ENCODE data around the gene CRADD.

The CRADD gene

GRCh38 chr12:93762912-93763553 lies 85.9 kb downstream of the CRADD start:
- Histone ChIP-seq H3K4me1 (ENCODE audit: control insufficient read depth in 2 of 2, insufficient read depth in 2 of 2, low read length in 2 of 2) (peaks cover 0 to 7% of the 10 kb centered on the region in 2 donors), H3K27ac (ENCODE audit: low read depth in 2 of 2, low read length in 2 of 2) (no peak overlapping the region)

GRCh38 chr12:93763746-93764147 lies 86.6 kb downstream of the CRADD start:
- Histone ChIP-seq H3K9me3 (ENCODE audit: control insufficient read depth in 2 of 2, low read length in 2 of 2) (no peaks in the 10 kb centered on the region), H3K4me1 (ENCODE audit: control insufficient read depth in 2 of 2, insufficient read depth in 2 of 2, low read length in 2 of 2) (peaks cover 0 to 7% of the 10 kb centered on the region in 2 donors), H3K27ac (ENCODE audit: low read depth in 2 of 2, low read length in 2 of 2) (no peak overlapping the region), H3K36me3 (ENCODE audit: control insufficient read depth in 2 of 2, insufficient read depth in 2 of 2, low read length in 2 of 2) (no peaks in the 10 kb centered on the region), H3K27me3 (ENCODE audit: control insufficient read depth in 2 of 2, insufficient read depth in 2 of 2, low read length in 2 of 2) (no peaks in the 10 kb centered on the region), H3K4me3 (ENCODE audit: low read length in 2 of 2) (no peak overlapping the region), H3K9ac (ENCODE audit: low read depth in 1 of 2, low read length in 2 of 2) (no peak overlapping the region)

More at GRCh38 chr12:93762912-93763553, 85.9 kb downstream of the CRADD start:
- H3K9me3 ChIP-seq (ENCODE audit: control insufficient read depth in 2 of 2, low read length in 2 of 2), result no peaks in the 10 kb centered on the region
- no peaks in the 10 kb centered on the region for H3K27me3 ChIP-seq (ENCODE audit: control insufficient read depth in 2 of 2, insufficient read depth in 2 of 2, low read length in 2 of 2)
- H3K9ac ChIP-seq (ENCODE audit: low read depth in 1 of 2, low read length in 2 of 2), result no peak overlapping the region
- H3K36me3 ChIP-seq (ENCODE audit: control insufficient read depth in 2 of 2, insufficient read depth in 2 of 2, low read length in 2 of 2), result no peaks in the 10 kb centered on the region
- no peak overlapping the region for H3K4me3 ChIP-seq (ENCODE audit: low read length in 2 of 2)

DNA sequence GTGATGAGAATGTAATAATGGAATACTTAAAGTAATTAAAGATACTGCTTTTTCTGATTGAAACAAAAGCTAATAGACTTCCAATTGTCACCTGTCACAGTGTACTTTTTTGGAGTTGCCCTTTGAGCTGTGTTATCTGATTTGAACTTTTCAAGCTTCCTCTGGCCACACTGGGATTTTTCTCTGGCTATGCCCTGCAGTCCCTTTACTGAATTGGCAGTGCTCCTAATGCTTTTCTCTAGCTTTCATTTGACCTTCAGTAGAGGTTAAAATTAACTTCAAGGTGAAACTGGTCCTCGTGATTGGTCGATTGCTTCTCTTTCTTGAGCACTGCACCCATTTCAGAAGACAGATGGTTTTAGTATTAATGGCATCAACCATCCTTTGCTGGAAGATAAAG lies 89.2 kb downstream of the CRADD start:
- no peaks in the 10 kb centered on the region for H3K4me1 ChIP-seq (ENCODE audit: control insufficient read depth in 2 of 2, insufficient read depth in 2 of 2, low read length in 2 of 2)
- no peaks in the 10 kb centered on the region for H3K9me3 ChIP-seq (ENCODE audit: control insufficient read depth in 2 of 2, low read length in 2 of 2)
- no peak overlapping the region for H3K4me3 ChIP-seq (ENCODE audit: low read length in 2 of 2)
- H3K9ac ChIP-seq (ENCODE audit: low read depth in 1 of 2, low read length in 2 of 2), result no peak overlapping the region
- no peak overlapping the region for H3K27ac ChIP-seq (ENCODE audit: low read depth in 2 of 2, low read length in 2 of 2)
- H3K27me3 ChIP-seq (ENCODE audit: control insufficient read depth in 2 of 2, insufficient read depth in 2 of 2, low read length in 2 of 2), result no peaks in the 10 kb centered on the region
- no peaks in the 10 kb centered on the region for H3K36me3 ChIP-seq (ENCODE audit: control insufficient read depth in 2 of 2, insufficient read depth in 2 of 2, low read length in 2 of 2)

DNA sequence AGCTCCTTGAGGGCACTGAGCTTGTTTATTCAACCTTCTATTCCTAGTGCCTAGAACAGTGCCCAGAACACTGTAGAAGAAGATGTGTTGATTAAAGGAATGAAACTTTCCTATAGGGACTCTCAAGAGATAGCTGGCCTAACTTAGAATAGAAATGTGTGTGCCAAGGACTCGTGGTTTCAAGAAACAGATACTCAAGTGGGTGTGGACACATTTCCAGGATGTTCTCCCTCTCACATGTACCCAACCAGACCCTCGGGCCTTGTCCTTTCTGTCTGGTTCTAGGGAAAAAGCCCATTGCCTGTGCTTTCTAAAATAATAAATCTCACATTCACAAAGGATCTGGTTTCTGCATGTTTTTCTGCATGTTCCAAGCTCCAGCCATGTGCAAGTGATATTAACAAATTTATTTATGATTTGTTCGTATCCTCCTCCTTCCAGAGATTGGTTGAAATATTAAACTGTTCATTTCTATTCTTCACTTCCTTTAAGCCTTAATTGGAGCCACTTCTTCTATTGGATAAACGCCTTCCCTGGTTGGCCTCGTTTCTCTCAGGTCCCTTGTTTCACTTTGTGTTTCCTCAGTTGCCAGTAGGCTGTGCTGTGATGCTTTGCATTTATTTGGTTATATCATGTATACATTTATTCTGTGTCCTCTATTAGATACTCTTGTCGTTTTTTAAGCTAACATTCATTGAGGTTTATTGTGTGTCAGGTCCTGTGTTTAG lies 89.8 kb downstream of the CRADD start:
- Histone ChIP-seq H3K27me3 (ENCODE audit: control insufficient read depth in 2 of 2, insufficient read depth in 2 of 2, low read length in 2 of 2) (no peaks in the 10 kb centered on the region), H3K9me3 (ENCODE audit: control insufficient read depth in 2 of 2, low read length in 2 of 2) (no peaks in the 10 kb centered on the region), H3K9ac (ENCODE audit: low read depth in 1 of 2, low read length in 2 of 2) (no peak overlapping the region), H3K27ac (ENCODE audit: low read depth in 2 of 2, low read length in 2 of 2) (peak overlapping the region in 1 of 2 donors; percentile 17), H3K4me3 (ENCODE audit: low read length in 2 of 2) (no peak overlapping the region), H3K36me3 (ENCODE audit: control insufficient read depth in 2 of 2, insufficient read depth in 2 of 2, low read length in 2 of 2) (no peaks in the 10 kb centered on the region), H3K4me1 (ENCODE audit: control insufficient read depth in 2 of 2, insufficient read depth in 2 of 2, low read length in 2 of 2) (no peaks in the 10 kb centered on the region)

GRCh38 chr12:93767524-93767863 lies 90.3 kb downstream of the CRADD start:
- no peaks in the 10 kb centered on the region for H3K4me1 ChIP-seq (ENCODE audit: control insufficient read depth in 2 of 2, insufficient read depth in 2 of 2, low read length in 2 of 2)
- no peaks in the 10 kb centered on the region for H3K9me3 ChIP-seq (ENCODE audit: control insufficient read depth in 2 of 2, low read length in 2 of 2)
- no peak overlapping the region for H3K4me3 ChIP-seq (ENCODE audit: low read length in 2 of 2)
- H3K36me3 ChIP-seq (ENCODE audit: control insufficient read depth in 2 of 2, insufficient read depth in 2 of 2, low read length in 2 of 2), result no peaks in the 10 kb centered on the region
- H3K27me3 ChIP-seq (ENCODE audit: control insufficient read depth in 2 of 2, insufficient read depth in 2 of 2, low read length in 2 of 2), result no peaks in the 10 kb centered on the region
- peak overlapping the region in 1 of 2 donors; percentile 17 for H3K27ac ChIP-seq (ENCODE audit: low read depth in 2 of 2, low read length in 2 of 2)
- H3K9ac ChIP-seq (ENCODE audit: low read depth in 1 of 2, low read length in 2 of 2), result no peak overlapping the region

GRCh38 chr12:93772003-93772700 lies 95.0 kb downstream of the CRADD start:
- no peak overlapping the region for H3K9ac ChIP-seq (ENCODE audit: low read depth in 1 of 2, low read length in 2 of 2)
- H3K9me3 ChIP-seq (ENCODE audit: control insufficient read depth in 2 of 2, low read length in 2 of 2), result no peaks in the 10 kb centered on the region
- H3K4me1 ChIP-seq (ENCODE audit: control insufficient read depth in 2 of 2, insufficient read depth in 2 of 2, low read length in 2 of 2), result no peaks in the 10 kb centered on the region
- no peak overlapping the region for H3K27ac ChIP-seq (ENCODE audit: low read depth in 2 of 2, low read length in 2 of 2)
- H3K27me3 ChIP-seq (ENCODE audit: control insufficient read depth in 2 of 2, insufficient read depth in 2 of 2, low read length in 2 of 2), result no peaks in the 10 kb centered on the region
- no peaks in the 10 kb centered on the region for H3K36me3 ChIP-seq (ENCODE audit: control insufficient read depth in 2 of 2, insufficient read depth in 2 of 2, low read length in 2 of 2)
- H3K4me3 ChIP-seq (ENCODE audit: low read length in 2 of 2), result no peak overlapping the region

DNA sequence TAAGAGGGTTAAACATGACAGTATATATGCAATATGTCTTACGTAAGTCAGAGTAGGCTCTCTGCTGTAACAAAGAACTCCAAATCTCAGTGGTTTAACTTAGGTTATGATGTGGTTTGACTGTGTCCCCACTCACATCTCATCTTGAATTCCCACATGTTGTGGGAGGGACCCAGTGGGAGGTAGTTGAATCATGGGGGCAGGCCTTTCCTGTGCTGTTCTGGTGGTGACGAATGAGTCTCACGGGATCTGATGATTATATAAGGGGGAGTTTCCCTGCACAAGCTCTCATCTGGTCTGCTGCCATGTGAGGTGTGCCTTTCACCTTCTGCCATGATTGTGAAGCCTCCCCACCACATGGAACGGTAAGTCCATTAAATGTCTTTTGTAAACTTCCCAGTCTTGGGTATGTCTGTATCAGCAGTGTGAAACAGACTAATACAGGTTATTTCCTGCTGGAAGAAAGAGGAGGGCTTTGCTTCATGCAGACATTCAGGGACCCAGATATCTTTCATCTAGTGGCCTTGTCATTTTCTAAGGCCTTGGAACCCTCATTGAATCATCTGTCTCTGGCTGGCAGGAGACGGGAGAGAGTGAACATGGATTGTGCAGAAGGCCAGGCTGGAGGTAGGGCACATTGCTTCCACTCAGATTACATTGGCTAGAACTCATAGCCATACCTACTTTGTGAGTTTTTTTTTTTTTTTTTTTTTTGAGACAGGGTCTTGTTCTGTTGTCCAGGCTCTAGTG lies 96.1 kb downstream of the CRADD start:
- H3K4me3 ChIP-seq (ENCODE audit: low read length in 2 of 2), result no peak overlapping the region
- H3K27ac ChIP-seq (ENCODE audit: low read depth in 2 of 2, low read length in 2 of 2), result no peak overlapping the region
- no peaks in the 10 kb centered on the region for H3K9me3 ChIP-seq (ENCODE audit: control insufficient read depth in 2 of 2, low read length in 2 of 2)
- H3K36me3 ChIP-seq (ENCODE audit: control insufficient read depth in 2 of 2, insufficient read depth in 2 of 2, low read length in 2 of 2), result no peaks in the 10 kb centered on the region
- H3K27me3 ChIP-seq (ENCODE audit: control insufficient read depth in 2 of 2, insufficient read depth in 2 of 2, low read length in 2 of 2), result no peaks in the 10 kb centered on the region
- peaks cover 0 to 6% of the 10 kb centered on the region in 2 donors for H3K4me1 ChIP-seq (ENCODE audit: control insufficient read depth in 2 of 2, insufficient read depth in 2 of 2, low read length in 2 of 2)
- H3K9ac ChIP-seq (ENCODE audit: low read depth in 1 of 2, low read length in 2 of 2), result no peak overlapping the region

GRCh38 chr12:93776581-93777018 lies 99.4 kb downstream of the CRADD start:
- no peak overlapping the region for H3K27ac ChIP-seq (ENCODE audit: low read depth in 2 of 2, low read length in 2 of 2)
- no peaks in the 10 kb centered on the region for H3K27me3 ChIP-seq (ENCODE audit: control insufficient read depth in 2 of 2, insufficient read depth in 2 of 2, low read length in 2 of 2)
- H3K9ac ChIP-seq (ENCODE audit: low read depth in 1 of 2, low read length in 2 of 2), result no peak overlapping the region
- H3K4me1 ChIP-seq (ENCODE audit: control insufficient read depth in 2 of 2, insufficient read depth in 2 of 2, low read length in 2 of 2), result peaks cover 0 to 6% of the 10 kb centered on the region in 2 donors
- no peak overlapping the region for H3K4me3 ChIP-seq (ENCODE audit: low read length in 2 of 2)
- H3K36me3 ChIP-seq (ENCODE audit: control insufficient read depth in 2 of 2, insufficient read depth in 2 of 2, low read length in 2 of 2), result no peaks in the 10 kb centered on the region
- H3K9me3 ChIP-seq (ENCODE audit: control insufficient read depth in 2 of 2, low read length in 2 of 2), result no peaks in the 10 kb centered on the region

DNA sequence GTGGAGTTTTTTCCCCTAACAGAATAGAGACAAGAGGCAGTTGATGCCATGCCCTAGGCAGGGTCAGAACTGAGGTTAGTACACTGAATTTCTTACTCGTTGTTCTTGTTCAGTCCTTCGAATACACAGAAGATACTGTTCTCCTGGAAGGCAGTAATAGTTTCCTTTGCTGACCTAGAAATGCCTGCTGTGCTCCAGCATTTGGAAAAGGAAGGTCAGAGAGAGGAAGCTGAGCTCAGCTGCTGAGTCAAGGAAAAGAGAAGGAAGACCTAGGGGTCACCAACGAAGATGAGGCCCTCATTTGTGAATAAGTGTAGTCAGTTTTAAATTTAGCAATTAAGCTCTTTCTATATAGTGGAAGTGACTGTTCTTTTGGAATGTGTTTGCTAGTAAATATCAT lies 100.1 kb downstream of the CRADD start:
- peaks cover 0 to 6% of the 10 kb centered on the region in 2 donors for H3K4me1 ChIP-seq (ENCODE audit: control insufficient read depth in 2 of 2, insufficient read depth in 2 of 2, low read length in 2 of 2)
- no peaks in the 10 kb centered on the region for H3K27me3 ChIP-seq (ENCODE audit: control insufficient read depth in 2 of 2, insufficient read depth in 2 of 2, low read length in 2 of 2)
- no peaks in the 10 kb centered on the region for H3K9me3 ChIP-seq (ENCODE audit: control insufficient read depth in 2 of 2, low read length in 2 of 2)
- no peak overlapping the region for H3K4me3 ChIP-seq (ENCODE audit: low read length in 2 of 2)
- H3K27ac ChIP-seq (ENCODE audit: low read depth in 2 of 2, low read length in 2 of 2), result peak overlapping the region; percentile 43 to 72
- H3K36me3 ChIP-seq (ENCODE audit: control insufficient read depth in 2 of 2, insufficient read depth in 2 of 2, low read length in 2 of 2), result no peaks in the 10 kb centered on the region
- H3K9ac ChIP-seq (ENCODE audit: low read depth in 1 of 2, low read length in 2 of 2), result no peak overlapping the region

Measured in mucosa of rectum (tissue), 2 donors.